ENCODE measurements around the gene AFTPH.

DNA sequence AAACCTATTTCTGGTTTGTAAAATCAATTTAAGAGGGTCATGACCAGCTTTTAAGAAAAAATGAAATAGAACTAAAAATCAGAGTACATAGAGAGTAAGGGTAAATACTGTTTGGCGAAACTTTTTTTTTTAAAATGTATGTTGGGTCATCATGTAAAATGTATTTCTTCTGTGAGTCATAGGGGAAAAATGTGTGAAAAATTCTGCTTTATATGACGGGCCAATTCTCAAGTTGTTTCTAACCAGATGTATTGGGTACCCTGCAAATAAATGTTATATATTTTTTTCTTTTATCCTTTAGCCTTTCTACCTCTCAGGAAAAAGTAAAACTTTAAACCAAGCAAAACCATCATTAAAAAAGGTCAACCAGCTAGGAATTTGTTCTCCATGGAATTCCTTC is 13.9 kb downstream of the AFTPH start:
- no peak for TF ChIP-seq POLR2AphosphoS2 (conservative IDR thresholded peaks at IDR 0.05; ENCODE audit: low read length)
- TF ChIP-seq EHMT2 (IDR thresholded peaks at IDR 0.05; ENCODE audit: low read depth): no peak
- TF ChIP-seq CTCF (IDR thresholded peaks at IDR 0.05): no peak

Data from A549 (cell line).